Activated CD8-positive, alpha-beta memory T cell treated with anti-CD3 and anti-CD28 coated beads, Interleukin-2, amount 50 U/mL, for 24 hours (primary cell): ENCODE results near the gene DGKQ.
"Not testable (repeated sequence)": the region's sequence is repeated elsewhere in the genome, so short reads cannot be mapped to it uniquely, and the experiment has no call there.

Source experiments
- DNase-seq: peaks from one replicate; pipeline ENCODE4 v3.0.0-alpha.2; 2020; ENCODE audit errors: extremely low read depth

DGKQ gene

GRCh38 chr4:925171-925570 lies 48.2 kb downstream of the DGKQ start:
- no peak for DNase-seq

DNA sequence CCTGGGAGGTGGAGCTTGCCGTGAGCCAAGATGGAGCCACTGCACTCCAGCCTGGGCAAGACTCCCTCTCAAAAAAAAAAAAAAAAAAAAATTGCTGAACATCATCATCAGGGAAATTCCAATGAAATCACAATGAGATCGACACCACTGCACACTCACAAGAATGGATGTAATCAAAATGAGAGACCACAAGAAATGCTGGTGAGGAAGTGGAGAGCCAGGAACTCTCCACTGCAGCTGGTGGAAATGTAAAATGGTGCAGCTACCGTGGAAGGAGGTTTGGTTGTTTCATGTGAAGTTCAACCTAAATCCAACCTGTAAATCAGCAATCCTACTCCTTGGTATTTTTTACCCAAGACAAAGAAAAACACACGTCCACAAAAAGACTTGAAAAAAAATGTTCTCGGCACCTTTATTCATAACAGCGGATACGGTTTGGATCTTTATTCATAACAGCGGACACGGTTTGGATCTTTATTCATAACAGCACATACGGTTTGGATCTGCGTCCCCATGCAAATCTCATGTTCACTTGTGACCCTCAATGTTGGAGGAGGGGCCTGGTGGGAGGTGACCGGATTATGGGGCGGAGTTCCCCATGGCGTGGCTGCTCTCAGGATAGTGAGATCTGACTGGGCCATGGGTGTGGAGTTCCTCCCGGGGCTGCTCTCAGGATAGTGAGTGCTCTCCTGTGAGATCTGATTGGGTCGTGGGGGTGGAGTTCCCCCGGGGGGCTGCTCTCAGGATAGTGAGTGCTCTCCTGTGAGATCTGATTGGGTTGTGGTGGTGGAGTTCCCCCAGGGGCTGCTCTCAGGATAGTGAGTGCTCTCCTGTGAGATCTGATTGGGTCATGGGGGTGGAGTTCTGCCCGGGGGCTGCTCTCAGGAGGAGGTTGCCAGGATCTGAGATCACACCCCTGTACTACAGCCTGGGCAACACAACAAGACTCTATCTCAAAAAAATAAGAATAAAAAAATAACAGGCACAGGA lies 49.0 kb downstream of the DGKQ start:
- DNase-seq = no peak

- no peak for DNase-seq
Measured at GRCh38 chr4:921830-922331, 51.5 kb downstream of the DGKQ start.

- DNase-seq = not testable (repeated sequence)
Measured at GRCh38 chr4:919004-919680, 54.2 kb downstream of the DGKQ start.

GRCh38 chr4:918591-918990 lies 54.8 kb downstream of the DGKQ start:
- not testable (repeated sequence) for DNase-seq

- no peak for DNase-seq
Measured at GRCh38 chr4:917992-918391, 55.4 kb downstream of the DGKQ start.

GRCh38 chr4:917466-917865 lies 55.9 kb downstream of the DGKQ start:
- DNase-seq = no peak

DNA sequence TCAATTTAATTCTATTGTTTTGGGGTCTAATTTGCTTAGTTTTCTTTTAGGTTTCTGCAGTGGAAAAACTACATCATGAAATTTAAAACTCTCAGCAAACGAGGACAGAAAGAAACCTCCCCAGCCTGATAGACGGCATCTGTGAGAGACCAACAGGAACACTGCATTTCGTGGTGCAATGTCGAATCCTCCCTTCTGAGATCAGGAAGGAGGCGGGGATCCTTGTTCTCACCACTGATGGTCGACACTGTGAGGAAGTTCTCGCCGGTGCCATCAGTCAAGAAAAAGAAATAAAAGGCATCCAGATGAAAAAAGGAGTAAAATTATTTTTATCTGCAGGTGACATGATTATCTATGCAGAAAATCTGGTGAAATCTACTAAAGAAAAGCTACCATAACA lies 57.8 kb downstream of the DGKQ start:
- DNase-seq = no peak

- no peak for DNase-seq
Measured at GRCh38 chr4:915041-915474, 58.3 kb downstream of the DGKQ start.

- no peak for DNase-seq
Measured at GRCh38 chr4:914531-914930, 58.8 kb downstream of the DGKQ start.

DNA sequence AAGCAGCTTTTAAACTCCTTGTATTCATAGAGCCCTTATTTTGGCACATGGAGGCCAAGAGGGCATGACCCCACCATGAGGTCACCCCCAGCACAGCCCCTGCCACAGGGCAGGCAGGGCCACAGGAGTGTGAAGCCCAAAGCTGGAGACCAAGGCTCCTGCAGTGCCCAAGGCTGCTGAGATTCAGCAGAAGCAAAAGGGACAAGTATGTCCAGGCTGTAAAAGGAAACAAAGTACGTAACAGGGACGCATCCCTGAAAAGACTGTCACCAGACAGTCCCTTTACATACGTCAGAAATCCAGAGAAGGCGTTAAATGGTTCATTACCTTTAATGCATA lies 60.1 kb downstream of the DGKQ start:
- DNase-seq = no peak

- no peak for DNase-seq
Measured at GRCh38 chr4:912548-913279, 60.7 kb downstream of the DGKQ start.

- DNase-seq = no peak
Measured at GRCh38 chr4:911871-912490, 61.4 kb downstream of the DGKQ start.

DNA sequence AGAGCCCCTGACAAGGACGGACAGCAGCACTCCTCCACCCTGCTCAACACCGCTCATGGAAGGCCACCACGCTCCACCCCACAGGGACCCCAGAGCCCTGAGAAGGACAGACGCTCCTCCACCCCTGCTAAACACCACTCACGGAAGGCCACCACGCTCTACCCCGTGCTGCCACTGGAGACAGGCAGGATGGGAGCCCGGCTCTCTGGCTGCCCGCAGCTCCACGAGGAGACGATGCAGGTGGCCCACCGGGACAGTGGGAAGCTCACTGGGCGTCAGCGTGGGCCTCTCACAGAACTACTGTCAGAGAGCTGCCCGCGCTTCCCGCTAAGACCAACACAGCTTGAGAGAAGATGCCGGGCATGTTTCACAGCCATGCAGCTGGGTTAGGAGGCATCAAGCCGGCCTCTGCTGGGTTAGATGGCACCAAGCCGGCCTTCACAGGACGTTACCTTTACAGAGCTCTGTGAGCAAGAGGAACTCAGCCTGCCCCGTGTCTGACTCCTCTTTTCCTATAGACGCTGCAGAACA lies 62.1 kb downstream of the DGKQ start:
- DNase-seq = no peak

GRCh38 chr4:910366-911091 lies 62.8 kb downstream of the DGKQ start:
- DNase-seq = no peak

- DNase-seq = no peak
Measured at GRCh38 chr4:909821-910220, 63.5 kb downstream of the DGKQ start.

GRCh38 chr4:909131-909571 lies 64.2 kb downstream of the DGKQ start:
- no peak for DNase-seq
